ENCODE results near the gene MYRIP.
"Not testable (repeated sequence)": the region's sequence is repeated elsewhere in the genome, so short reads cannot be mapped to it uniquely, and the experiment has no call there.

The MYRIP gene

DNA sequence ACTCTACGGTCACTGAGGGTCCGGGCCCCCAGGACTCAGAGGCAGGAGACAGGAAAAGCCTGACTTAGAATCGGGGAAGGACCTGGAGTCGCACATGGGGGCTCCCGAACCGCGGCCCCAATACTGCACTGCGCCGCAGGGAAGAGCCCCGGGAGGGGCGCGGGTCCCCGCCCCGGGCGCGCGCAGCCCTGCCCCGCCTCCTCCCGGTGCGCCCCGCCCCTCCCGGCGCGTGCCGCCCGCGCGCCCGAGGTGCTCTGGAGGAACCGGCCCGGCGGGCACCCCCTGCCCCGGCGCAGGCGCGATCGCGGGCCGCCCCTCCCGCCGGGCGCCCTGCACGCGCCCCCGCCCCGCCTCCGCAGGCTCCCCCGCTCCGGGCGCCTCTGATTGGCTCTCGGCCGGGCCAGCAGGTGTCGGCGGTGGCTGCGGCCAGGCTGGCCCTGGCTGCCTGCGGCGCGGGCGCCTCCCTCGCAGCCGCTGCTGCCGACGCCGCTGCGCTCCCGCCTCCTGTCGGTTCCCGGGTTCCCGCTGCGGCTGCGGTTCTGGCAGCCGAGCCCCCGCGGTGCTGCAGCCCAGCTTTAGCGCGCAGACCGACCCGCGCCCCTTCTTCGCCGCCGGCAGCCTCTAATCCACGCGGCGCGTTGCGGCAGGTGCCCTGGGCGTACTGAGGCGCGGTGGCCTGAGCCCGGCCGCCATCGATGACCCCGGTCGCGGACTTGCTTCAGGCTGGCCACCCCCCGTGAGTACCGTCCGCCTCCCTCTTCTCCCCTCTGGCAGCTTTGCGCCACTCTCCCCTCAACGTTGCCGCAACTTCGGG, at the start of gene MYRIP:
Gene MYRIP (plus strand): TSS at position 429 of the 814 bp plus-strand sequence. CDS start 91,208 bp downstream, outside the sequence.
- no peak for DNase-seq

GRCh38 chr3:39760325-39760724, 49.1 kb upstream of the MYRIP start:
- DNase-seq = no peak

DNA sequence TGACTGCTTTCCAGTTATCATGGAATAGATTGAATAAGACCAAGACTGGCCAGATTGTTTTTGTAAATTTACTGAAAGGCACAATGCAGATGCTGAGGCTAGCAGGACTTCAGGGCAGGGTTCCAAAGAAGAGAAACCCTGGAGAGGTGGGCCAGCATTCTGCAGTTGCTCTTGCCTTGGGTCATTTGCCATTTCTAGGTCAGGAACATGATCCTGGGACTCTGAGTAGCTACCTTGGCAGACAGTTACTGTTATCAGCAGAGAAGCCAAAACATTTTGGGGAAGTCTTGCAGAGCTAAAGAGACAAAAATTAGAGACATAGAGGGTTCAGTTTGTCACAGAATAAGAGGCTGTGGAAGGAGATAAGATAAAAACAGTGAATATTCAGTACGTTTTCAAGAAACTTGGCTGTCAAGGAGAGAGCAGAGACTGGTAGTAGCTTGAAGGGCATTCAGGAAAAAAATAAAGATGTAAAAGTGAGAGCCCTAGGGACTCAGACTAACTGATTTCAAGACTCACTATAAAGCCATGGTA, 46.8 kb upstream of the MYRIP start:
- DNase-seq = no peak

- DNase-seq = no peak
Observed at GRCh38 chr3:39763390-39763789, 46.0 kb upstream of the MYRIP start.

- DNase-seq = no peak
Observed at GRCh38 chr3:39765575-39765974, 43.8 kb upstream of the MYRIP start.

- no peak for DNase-seq
Observed at GRCh38 chr3:39766433-39766832, 43.0 kb upstream of the MYRIP start.

- DNase-seq = not testable (repeated sequence)
Observed at GRCh38 chr3:39766909-39767308, 42.5 kb upstream of the MYRIP start.

- DNase-seq = not testable (repeated sequence)
Observed at GRCh38 chr3:39778168-39778567, 31.2 kb upstream of the MYRIP start.

DNA sequence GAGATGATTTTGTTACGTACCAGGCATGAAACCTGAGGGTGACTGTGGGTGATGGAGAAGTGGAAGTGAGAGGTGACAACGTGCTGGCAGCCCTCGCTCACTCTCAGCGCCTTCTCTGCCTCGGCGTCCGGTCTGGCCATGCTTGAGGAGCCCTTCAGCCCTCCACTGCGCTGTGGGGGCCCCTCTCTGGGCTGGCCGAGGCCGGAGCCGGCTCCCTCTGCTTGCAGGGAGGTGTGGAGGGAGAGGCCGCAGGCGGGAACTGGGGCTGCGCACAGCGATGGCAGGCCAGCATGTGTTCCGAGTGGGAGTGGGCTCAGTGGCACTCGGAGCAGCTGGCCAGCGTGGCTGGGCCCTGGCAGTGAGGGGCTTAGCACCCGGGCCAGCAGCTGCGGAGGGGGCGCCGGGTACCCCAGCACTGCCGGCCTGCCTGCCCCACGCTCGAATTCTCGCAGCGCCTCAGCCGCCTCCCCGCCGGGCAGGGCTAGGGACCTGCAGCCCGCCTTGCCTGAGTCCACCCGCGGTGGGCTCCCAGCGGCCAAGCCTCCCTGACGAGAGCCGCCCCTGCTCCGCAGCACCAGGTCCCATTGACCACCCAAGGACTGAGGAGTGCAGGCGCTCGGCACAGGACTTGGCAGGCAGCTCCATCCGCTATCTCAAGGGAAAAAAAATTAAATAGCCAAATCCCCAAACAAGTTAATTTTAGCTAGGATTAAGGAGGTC, 29.7 kb upstream of the MYRIP start:
- DNase-seq = no peak

- DNase-seq = no peak
Observed at GRCh38 chr3:39780352-39780751, 29.1 kb upstream of the MYRIP start.

GRCh38 chr3:39781025-39781424, 28.4 kb upstream of the MYRIP start:
- no peak for DNase-seq

- DNase-seq = no peak
Observed at GRCh38 chr3:39781632-39782031, 27.8 kb upstream of the MYRIP start.

DNA sequence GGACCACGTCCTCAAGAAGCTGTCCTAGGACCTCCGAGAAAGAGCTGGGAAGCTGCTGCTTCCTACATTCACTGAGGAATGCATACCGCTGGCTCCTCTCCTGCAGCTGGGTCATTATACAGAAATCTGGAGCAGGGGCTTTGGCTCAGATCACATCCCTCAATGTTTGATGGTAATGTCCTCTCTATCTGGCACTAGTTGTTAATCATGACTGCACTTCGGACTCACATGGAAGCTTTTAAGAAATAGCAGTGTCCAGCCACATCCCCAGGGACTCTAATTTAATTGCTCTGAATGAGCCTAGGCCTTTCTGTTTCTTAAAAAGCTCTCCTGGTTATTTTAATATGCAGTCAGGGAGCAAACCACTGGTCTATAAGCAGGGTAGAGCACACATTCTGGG, 25.7 kb upstream of the MYRIP start:
- DNase-seq = no peak

DNA sequence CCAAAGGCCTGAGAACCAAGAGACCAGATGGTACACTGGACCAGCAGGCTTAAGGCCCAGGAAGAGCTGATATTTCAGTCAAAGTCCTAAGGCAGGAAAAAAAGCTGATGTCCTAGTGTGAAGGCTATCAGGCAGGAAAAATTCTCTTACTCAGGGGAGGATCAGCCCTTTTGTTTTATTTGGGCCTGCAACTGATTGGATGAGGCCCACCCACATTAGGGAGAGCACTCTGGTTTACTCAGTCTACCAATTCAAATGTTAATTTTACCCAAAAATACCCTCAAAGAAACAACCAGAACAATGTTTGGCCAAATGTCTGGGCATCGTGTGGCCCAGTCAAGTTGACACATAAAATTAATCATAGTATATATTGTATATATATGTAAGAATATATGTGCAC, 24.5 kb upstream of the MYRIP start:
- DNase-seq = no peak

- DNase-seq = no peak
Observed at GRCh38 chr3:39788128-39788883, 21.1 kb upstream of the MYRIP start.

DNA sequence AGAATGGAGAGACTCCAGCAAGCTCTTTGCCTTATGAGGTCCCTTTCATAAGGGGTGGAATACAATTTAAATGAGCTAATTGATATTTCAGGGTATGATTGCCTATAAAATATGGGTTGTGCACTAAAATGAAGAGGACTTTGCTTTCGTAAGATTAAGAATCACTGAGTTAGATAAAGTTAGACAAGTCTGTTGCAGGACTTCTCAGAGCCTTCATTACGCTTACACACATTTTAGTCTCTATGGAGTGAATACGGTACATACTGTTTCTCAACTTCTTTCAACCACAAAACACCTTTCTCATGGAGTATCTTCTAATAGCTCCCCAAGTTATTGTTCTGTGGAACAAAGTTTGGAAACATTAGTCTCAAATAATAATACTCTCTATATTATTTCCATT, 17.8 kb upstream of the MYRIP start:
- DNase-seq = no peak

DNA sequence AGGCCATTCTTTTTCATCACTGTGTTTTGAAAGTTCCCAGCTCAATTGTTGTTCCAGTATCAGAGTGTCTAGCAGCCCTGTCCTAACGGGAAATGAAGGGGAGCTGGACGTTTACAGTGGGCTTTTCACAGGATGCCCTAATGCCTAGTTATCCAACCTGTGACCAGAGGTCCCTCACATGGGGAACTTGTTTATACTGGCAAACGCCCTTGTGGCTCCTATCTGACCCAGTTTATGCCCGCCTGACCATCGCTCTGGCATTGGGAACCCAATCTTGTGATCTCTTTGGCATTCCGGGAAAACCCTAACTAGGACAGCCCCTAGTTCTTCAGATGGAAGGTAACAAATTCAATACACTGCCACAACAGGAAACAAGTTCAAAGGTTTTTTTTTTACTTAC, 14.5 kb upstream of the MYRIP start:
- no peak for DNase-seq

GRCh38 chr3:39801216-39801615, 8.2 kb upstream of the MYRIP start:
- DNase-seq = no peak

GRCh38 chr3:39802486-39802885, 6.9 kb upstream of the MYRIP start:
- not testable (repeated sequence) for DNase-seq

GRCh38 chr3:39803956-39804355, 5.5 kb upstream of the MYRIP start:
- no peak for DNase-seq

- no peak for DNase-seq
Observed at GRCh38 chr3:39804951-39805350, 4.5 kb upstream of the MYRIP start.

DNA sequence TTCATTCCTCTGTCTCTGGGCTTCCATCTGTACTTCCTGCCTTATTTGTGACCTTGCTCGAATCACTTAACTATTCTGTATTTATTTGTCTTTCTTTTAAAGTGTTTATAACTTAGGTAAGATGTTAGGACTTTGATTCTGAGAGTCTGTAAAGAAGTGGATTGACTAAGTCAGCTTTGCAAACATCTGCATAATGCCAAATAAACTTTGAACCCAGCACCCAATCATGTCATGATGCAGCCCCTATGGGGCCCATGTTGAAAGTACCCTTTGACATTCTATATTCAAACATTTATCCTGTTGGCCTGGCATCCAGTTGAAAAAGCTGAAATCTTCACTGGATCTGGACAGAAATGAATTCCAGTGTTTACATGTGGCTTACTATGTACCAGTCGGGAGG, 3.8 kb upstream of the MYRIP start:
- DNase-seq = no peak

- DNase-seq = no peak
Observed at GRCh38 chr3:39806820-39807219, 2.6 kb upstream of the MYRIP start.
